HL-60 (cell line): Measurements from ENCODE around the gene KLK13.

Source experiments
- DNase-seq, 2 experiments: peaks; one replicate each; pipeline ENCODE4 v3.0.0-alpha.2; 2010 to 2020; ENCODE audit warnings: low read depth in 1 of 2, low spot score in 1 of 2
- H3K27ac ChIP-seq: fragments of 250-450 bp; sonication (Bioruptor Pico); replicated peaks from 2 replicates; pipeline ENCODE4 v1.5.1; 2020; ENCODE audit warnings: mild to moderate bottlenecking, moderate library complexity
- H3K27me3 ChIP-seq: fragments of 250-450 bp; sonication (Bioruptor Pico); 2 replicates; pipeline ENCODE4 v1.5.1; 2021; ENCODE audit warnings: mild to moderate bottlenecking, moderate library complexity; ENCODE audit not compliant: insufficient read depth, poor library complexity, severe bottlenecking
- H3K4me3 ChIP-seq: replicated peaks from 2 replicates; pipeline ENCODE4 v1.5.1; 2011; ENCODE audit warnings: mild to moderate bottlenecking, control low read depth, low read length; ENCODE audit not compliant: insufficient read depth
- CTCF ChIP-seq: IDR thresholded peaks from one replicate; pipeline ENCODE4 v1.5.1; 2011; ENCODE audit warnings: low read length, control low read depth, inconsistent platforms; ENCODE audit not compliant: insufficient read depth
- GABPA ChIP-seq: IDR thresholded peaks from 2 replicates; pipeline ENCODE4 v1.6.1; 2012; ENCODE audit warnings: low read depth
- POLR2AphosphoS5 ChIP-seq: IDR thresholded peaks from 2 replicates; pipeline ENCODE4 v1.6.1; 2012; ENCODE audit warnings: low read depth
- SPI1 ChIP-seq: IDR thresholded peaks from 2 replicates; pipeline ENCODE4 v1.6.1; 2012; ENCODE audit warnings: low read depth, mild to moderate bottlenecking, borderline replicate concordance
- TF ChIP-seq, protein P1 (sequence below): IDR thresholded peaks from 2 replicates; pipeline ENCODE4 v1.6.1; 2012; ENCODE audit warnings: low read depth; ENCODE audit not compliant: insufficient replicate concordance

KLK13 gene

GRCh38 chr19:51093101-51093500 is 28.2 kb upstream of the KLK13 start:
- H3K27ac ChIP-seq: no peak overlapping the region
- no peak for DNase-seq
- no peaks in the 10 kb centered on the region for H3K27me3 ChIP-seq
- TF ChIP-seq, protein P1, sequence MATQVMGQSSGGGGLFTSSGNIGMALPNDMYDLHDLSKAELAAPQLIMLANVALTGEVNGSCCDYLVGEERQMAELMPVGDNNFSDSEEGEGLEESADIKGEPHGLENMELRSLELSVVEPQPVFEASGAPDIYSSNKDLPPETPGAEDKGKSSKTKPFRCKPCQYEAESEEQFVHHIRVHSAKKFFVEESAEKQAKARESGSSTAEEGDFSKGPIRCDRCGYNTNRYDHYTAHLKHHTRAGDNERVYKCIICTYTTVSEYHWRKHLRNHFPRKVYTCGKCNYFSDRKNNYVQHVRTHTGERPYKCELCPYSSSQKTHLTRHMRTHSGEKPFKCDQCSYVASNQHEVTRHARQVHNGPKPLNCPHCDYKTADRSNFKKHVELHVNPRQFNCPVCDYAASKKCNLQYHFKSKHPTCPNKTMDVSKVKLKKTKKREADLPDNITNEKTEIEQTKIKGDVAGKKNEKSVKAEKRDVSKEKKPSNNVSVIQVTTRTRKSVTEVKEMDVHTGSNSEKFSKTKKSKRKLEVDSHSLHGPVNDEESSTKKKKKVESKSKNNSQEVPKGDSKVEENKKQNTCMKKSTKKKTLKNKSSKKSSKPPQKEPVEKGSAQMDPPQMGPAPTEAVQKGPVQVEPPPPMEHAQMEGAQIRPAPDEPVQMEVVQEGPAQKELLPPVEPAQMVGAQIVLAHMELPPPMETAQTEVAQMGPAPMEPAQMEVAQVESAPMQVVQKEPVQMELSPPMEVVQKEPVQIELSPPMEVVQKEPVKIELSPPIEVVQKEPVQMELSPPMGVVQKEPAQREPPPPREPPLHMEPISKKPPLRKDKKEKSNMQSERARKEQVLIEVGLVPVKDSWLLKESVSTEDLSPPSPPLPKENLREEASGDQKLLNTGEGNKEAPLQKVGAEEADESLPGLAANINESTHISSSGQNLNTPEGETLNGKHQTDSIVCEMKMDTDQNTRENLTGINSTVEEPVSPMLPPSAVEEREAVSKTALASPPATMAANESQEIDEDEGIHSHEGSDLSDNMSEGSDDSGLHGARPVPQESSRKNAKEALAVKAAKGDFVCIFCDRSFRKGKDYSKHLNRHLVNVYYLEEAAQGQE: no peak
- TF ChIP-seq POLR2AphosphoS5 (no peak), GABPA (no peak), SPI1 (no peak), CTCF (no peak)
- H3K4me3 ChIP-seq: no peak overlapping the region

GRCh38 chr19:51091895-51092873 is 27.3 kb upstream of the KLK13 start:
- Histone ChIP-seq H3K27me3 (no peaks in the 10 kb centered on the region), H3K4me3 (no peak overlapping the region), H3K27ac (no peak overlapping the region)
- TF ChIP-seq GABPA (no peak), POLR2AphosphoS5 (no peak), CTCF (no peak), SPI1 (no peak)
- TF ChIP-seq, protein P1: no peak
- DNase-seq: no peak

DNA sequence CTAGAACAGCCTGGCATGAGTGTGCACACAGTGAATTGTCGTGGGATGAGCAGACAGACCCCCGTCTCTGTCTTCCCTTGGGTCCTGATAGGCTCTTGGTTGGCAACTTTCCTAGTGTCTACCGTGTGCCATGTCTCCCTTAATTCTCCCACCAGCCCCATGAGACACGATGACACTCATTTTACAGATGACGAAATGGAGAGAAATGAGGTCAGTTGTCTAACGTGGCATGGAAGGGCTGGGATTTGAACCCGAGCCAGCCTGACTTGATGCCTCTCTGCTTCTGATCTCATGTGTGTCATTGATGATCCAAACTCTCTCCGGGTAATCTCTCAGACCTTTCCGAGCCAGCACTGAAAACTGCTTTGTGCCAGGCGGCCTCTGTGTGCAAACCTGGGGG is 26.2 kb upstream of the KLK13 start:
- H3K27ac ChIP-seq: no peak overlapping the region
- DNase-seq: no peak

More for the DNA sequence above, 26.2 kb upstream of the KLK13 start:
- no peaks in the 10 kb centered on the region for H3K27me3 ChIP-seq
- TF ChIP-seq CTCF (no peak), SPI1 (no peak), POLR2AphosphoS5 (no peak), GABPA (no peak)
- TF ChIP-seq, protein P1: no peak
- H3K4me3 ChIP-seq: no peak overlapping the region
